GM21786 (cell line): Measurements from ENCODE around the gene S100A2.
"Not testable (repeated sequence)": the region's sequence is repeated elsewhere in the genome, so short reads cannot be mapped to it uniquely, and the experiment has no call there.

Experiments
- ATAC-seq: cut with Tn5 transposase; IDR thresholded peaks from one replicate; pipeline ENCODE4 v1.9.1; 2021; ENCODE audit not compliant: unreplicated experiment

The S100A2 gene

GRCh38 chr1:153592748-153593147 is 27.1 kb upstream of the S100A2 start:
- ATAC-seq: no peak

GRCh38 chr1:153588482-153588881 is 22.8 kb upstream of the S100A2 start:
- ATAC-seq: no peak

- not testable (repeated sequence) for ATAC-seq
Measured at GRCh38 chr1:153588033-153588432, 22.4 kb upstream of the S100A2 start.

GRCh38 chr1:153587314-153587713 is 21.7 kb upstream of the S100A2 start:
- no peak for ATAC-seq

- ATAC-seq: no peak
Measured at GRCh38 chr1:153586347-153586746, 20.7 kb upstream of the S100A2 start.

- ATAC-seq: no peak
Measured at GRCh38 chr1:153585006-153585405, 19.4 kb upstream of the S100A2 start.

GRCh38 chr1:153583976-153584375 is 18.3 kb upstream of the S100A2 start:
- no peak for ATAC-seq

- ATAC-seq: not testable (repeated sequence)
Measured at GRCh38 chr1:153583514-153583913, 17.9 kb upstream of the S100A2 start.

- ATAC-seq: not testable (repeated sequence)
Measured at GRCh38 chr1:153582836-153583235, 17.2 kb upstream of the S100A2 start.

GRCh38 chr1:153578936-153579335 is 13.3 kb upstream of the S100A2 start:
- ATAC-seq: no peak

- no peak for ATAC-seq
Measured at GRCh38 chr1:153578490-153578889, 12.8 kb upstream of the S100A2 start.

GRCh38 chr1:153577624-153578051 is 12.0 kb upstream of the S100A2 start:
- no peak for ATAC-seq

GRCh38 chr1:153577138-153577537 is 11.5 kb upstream of the S100A2 start:
- ATAC-seq: no peak

GRCh38 chr1:153575497-153575896 is 9.9 kb upstream of the S100A2 start:
- not testable (repeated sequence) for ATAC-seq

- not testable (repeated sequence) for ATAC-seq
Measured at GRCh38 chr1:153575081-153575491, 9.4 kb upstream of the S100A2 start.

GRCh38 chr1:153573351-153573750 is 7.7 kb upstream of the S100A2 start:
- no peak for ATAC-seq

GRCh38 chr1:153572569-153573015 is 6.9 kb upstream of the S100A2 start:
- ATAC-seq: peak; percentile 62

GRCh38 chr1:153571706-153572105 is 6.1 kb upstream of the S100A2 start:
- ATAC-seq: no peak

- ATAC-seq: no peak
Measured at GRCh38 chr1:153570874-153571273, 5.2 kb upstream of the S100A2 start.

- no peak for ATAC-seq
Measured at GRCh38 chr1:153569465-153569864, 3.8 kb upstream of the S100A2 start.

GRCh38 chr1:153568367-153569099 is 2.9 kb upstream of the S100A2 start:
- ATAC-seq: no peak

GRCh38 chr1:153567621-153568366 is 2.1 kb upstream of the S100A2 start:
- no peak for ATAC-seq
